Muscle of back (tissue), 11 donors: ENCODE data around the gene LHX4. TPM values are rescaled to one million over a fixed set of nuclear protein-coding genes. Genes with fewer than 3 reads are reported as not detected.

Source experiments
- DNase-seq, 3 donors: peaks; one replicate each; pipeline versions ENCODE4 v3.0.0 to v3.0.0-alpha.2; 2013
- polyA plus RNA-seq, 10 donors: library from polyadenylated mRNA; unstranded; fragments of 120-200 nt; gene quantifications; one replicate each; pipeline ENCODE4 v1.2.1, GENCODE V29; 2013; ENCODE audit not compliant: insufficient read length in 10 of 10

LHX4 gene
- polyA plus RNA-seq, 10 donors: 0.47 to 2.3 (median 1.2) TPM

DNA sequence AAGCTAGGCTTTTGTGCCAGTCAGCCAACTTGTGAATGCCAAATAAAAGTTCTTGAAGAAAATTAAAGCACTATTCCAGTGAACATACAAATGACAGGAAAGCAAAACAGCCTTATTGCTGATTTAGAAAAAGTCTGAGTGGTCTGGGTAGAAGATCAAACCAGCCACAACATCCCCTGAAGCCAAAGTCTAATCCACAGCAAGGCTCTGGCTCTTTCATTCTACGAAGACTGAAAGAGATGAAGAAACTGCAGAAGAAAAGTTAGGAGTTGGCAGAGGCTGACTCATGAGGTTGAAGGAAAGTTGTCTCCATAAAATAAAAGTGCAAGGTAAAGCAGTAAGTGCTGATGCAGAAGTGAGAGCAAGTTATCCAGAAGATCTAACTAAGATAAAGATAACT, 65.9 kb downstream of the LHX4 start:
- no peak for DNase-seq

DNA sequence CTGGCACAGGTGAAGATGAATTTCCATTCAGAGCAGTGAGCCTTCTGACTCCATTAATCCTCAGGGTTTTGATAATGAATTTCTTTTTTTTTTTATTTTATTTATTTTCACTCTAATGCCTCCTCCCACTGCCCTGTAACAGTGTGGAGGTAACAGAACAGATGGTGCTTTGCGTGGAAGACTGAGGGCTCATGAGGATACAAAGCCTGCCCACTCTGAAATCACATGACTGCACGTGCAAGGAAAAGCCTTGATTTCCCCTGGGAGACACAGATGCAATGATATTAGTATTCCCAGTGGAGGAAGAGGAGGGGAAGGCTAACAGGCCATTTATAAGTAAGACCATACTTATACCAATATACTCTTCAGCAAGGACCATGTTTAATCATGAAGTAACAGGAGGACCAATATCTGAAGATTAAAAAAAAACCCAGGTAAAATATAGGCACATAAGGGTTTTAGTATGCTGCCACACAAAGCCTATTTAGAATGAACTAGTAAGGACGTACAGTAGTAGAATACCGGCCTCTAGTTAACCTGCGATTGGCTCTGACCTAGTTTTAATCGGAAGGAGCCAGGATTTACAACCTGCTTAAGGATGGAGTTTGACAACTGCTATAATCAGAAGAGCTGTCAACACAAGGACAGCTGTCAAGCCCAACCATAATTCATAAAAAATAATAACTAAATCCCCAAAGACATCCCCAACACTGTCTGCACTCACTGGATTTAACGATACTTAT, 69.6 kb downstream of the LHX4 start:
- DNase-seq: no peak

- no peak for DNase-seq
These were observed 71.2 kb downstream of the LHX4 start for GRCh38 chr1:180301135-180301742.

DNA sequence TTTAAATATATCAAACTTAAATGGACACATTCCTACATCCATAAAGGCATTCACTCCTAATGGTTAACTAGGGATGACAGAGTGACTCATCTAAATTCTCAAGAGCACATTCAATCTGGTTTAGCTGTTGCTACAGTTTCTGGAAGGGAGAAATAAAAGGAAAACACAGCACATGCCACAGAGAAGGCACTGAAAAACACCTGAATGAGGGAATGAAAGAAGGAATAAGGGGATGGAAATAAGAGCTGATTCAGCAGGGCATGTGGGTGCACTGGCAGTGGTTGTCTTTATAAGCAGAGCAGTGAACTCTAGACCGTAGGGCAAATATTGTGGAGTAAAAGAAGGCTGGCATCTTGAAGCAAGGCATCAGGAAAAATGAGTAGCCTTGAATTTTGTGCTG, 79.3 kb downstream of the LHX4 start:
- peak in 1 of 3 donors; percentile 27 for DNase-seq

DNA sequence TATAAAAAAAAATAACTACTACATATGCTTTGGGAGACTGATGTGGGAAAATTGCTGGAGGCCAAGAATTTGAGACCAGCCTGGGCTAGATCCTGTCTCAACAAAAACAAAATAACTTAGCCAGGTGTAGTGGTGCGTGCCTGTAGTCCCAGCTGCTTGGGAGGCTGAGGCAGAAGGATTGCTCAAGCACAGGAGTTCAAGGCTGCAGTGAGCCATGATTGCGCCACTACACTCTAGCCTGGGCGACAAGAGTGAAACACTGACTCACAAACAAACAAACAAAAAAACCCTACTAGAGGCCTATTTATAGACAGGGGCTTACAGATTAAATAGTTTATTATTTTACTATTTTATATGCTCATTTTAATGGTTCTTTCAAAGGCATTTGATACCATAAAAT, 80.0 kb downstream of the LHX4 start:
- DNase-seq: no peak

DNA sequence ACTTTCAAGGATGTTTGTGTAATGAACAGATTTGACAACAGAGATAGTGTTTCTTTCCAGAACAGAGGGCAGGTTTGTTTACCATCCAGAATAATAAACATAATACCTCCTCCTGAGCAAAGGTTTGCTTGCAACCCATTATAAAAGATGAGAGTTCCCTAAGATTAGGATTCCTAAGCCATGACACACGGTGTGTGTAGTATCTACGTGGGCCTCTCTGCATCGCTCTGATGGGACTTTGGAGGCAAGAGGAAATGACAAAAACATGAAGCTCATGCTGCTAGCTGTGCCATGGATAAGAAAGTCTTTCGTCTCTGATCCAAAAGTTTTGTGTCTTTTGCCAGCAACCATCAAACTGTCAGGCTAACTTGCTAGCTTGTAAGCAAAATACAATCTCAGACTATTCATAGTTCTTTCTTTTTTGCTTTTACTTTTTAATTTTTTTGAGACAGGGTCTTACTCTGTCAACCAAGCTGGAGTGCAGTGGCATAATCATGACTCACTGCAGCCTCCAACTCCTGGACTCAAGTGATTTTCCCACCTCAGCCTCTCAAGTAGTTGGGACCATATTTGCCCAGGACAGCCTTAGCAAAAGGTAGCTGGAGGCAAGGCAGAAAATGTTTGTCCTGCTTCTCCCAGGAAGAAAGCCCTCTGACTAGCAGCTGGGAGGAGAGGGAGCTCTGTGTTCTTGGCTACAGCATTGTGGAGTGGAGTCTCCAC, 81.1 kb downstream of the LHX4 start:
- DNase-seq: peak in 1 of 3 donors; percentile 10

GRCh38 chr1:180312926-180313325, 82.9 kb downstream of the LHX4 start:
- DNase-seq: no peak

DNA sequence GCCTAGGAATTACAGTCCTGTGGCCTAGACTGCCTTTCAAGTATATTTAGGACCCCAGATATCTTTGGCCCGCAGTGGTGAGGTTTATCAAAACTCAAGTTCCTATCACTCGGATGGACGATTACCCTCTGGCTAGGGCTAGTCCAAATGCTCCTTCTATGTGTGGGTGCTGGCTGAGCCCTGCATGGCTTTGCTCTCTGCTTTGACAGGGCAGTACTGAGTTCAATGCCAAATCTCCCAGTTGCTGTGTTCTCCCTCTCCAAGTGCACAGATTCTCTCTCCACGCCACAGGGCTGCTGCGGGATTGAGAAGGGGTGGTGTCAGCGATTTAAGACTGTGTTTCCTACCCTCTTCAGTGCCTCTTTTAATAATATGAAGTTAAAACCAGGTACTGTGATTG, 97.0 kb downstream of the LHX4 start:
- DNase-seq: no peak

Other genes starting within 250 kb of the LHX4 start
- 10 to 100 TPM; 18.7 to 43.2 (median 28.5) TPM for gene QSOX1, start 75.4 kb upstream of the LHX4 start, polyA plus RNA-seq